Panc1 (cell line): ENCODE measurements around the gene GRID1. TPM values are rescaled to one million over a fixed set of nuclear protein-coding genes. Genes with fewer than 3 reads are reported as not detected.

Source experiments
- ATAC-seq: fragments of 200-7000 bp; cut with Tn5 transposase; 2 replicates; pipeline ENCODE4 v1.9.1; 2020; ENCODE audit warnings: mild to moderate bottlenecking, moderate library complexity
- BruUV-seq: library from RNA; stranded (reverse); fragments of 400-500 nt; replicated peaks from 2 replicates; lab custom pipeline; 2021; lab: Mats Ljungman, UMichigan
- CTCF ChIA-PET: fragments of 300-600 bp; sonication (Branson Sonifier 250); formaldehyde crosslinking; loops from one replicate; lab custom pipeline; 2022; ENCODE audit warnings: antibody characterized with exemption; lab: Charles Lee
- POLR2A ChIA-PET: fragments of 300-600 bp; sonication (Branson Sonifier 250); formaldehyde crosslinking; loops from one replicate; lab custom pipeline; 2022; ENCODE audit warnings: antibody characterized with exemption; lab: Charles Lee
- DNase-seq: peaks from one replicate; pipeline ENCODE4 v3.0.0-alpha.2; 2010; ENCODE audit warnings: low read depth, low spot score
- H3K27ac ChIP-seq: 2 replicates; pipeline ENCODE4 v1.5.1; 2011; ENCODE audit warnings: mild to moderate bottlenecking, low read length, inconsistent platforms
- H3K27me3 ChIP-seq: fragments of 200-500 bp; sonication (Bioruptor generic); 2 replicates; pipeline ENCODE4 v1.6.0; 2014; ENCODE audit warnings: low read length, inconsistent platforms; ENCODE audit not compliant: control insufficient read depth, insufficient read depth
- H3K36me3 ChIP-seq: fragments of 200-500 bp; sonication (Bioruptor generic); 2 replicates; pipeline ENCODE4 v1.5.1; 2014; ENCODE audit warnings: inconsistent platforms, mild to moderate bottlenecking, low read length, moderate library complexity; ENCODE audit not compliant: control insufficient read depth, insufficient read depth
- H3K4me1 ChIP-seq: 2 replicates; pipeline ENCODE4 v1.5.1; 2011; ENCODE audit warnings: inconsistent platforms, mild to moderate bottlenecking, low read length, moderate library complexity; ENCODE audit not compliant: control insufficient read depth, insufficient read depth
- H3K4me3 ChIP-seq, 2 experiments: 2 replicates each; pipeline ENCODE4 v1.5.1; 2011 to 2012; ENCODE audit warnings: low read depth in 2 of 2, low read length in 2 of 2, mild to moderate bottlenecking in 2 of 2, inconsistent platforms in 1 of 2, moderate library complexity in 1 of 2
- H3K9me3 ChIP-seq: fragments of 200-500 bp; sonication (Bioruptor generic); 2 replicates; pipeline ENCODE4 v1.5.1; 2014; ENCODE audit warnings: low read depth, mild to moderate bottlenecking, inconsistent platforms, low read length, moderate library complexity; ENCODE audit not compliant: control insufficient read depth, insufficient read depth
- CTCF ChIP-seq: fragments of 450-650 bp; IDR thresholded peaks from 2 replicates; pipeline ENCODE4 v1.5.1; 2017; ENCODE audit warnings: mild to moderate bottlenecking
- POLR2AphosphoS5 ChIP-seq: IDR thresholded peaks from 2 replicates; pipeline ENCODE4 v1.6.1; 2012; ENCODE audit warnings: mild to moderate bottlenecking, low read depth, low read length, moderate library complexity
- REST ChIP-seq, 2 experiments: IDR thresholded peaks; 2 replicates each; pipeline ENCODE4 v1.6.1; 2011 to 2012; ENCODE audit warnings: low read depth in 2 of 2, control low read depth in 1 of 2, low read length in 1 of 2, mild to moderate bottlenecking in 1 of 2, moderate library complexity in 1 of 2; ENCODE audit not compliant: insufficient read depth in 1 of 2
- SIN3A ChIP-seq: IDR thresholded peaks from 2 replicates; pipeline ENCODE4 v1.6.1; 2012; ENCODE audit warnings: low read depth, mild to moderate bottlenecking, low read length, moderate library complexity, borderline replicate concordance; ENCODE audit not compliant: insufficient read depth
- TCF7L2 ChIP-seq: IDR thresholded peaks from 2 replicates; pipeline ENCODE4 v1.6.1; 2011; ENCODE audit warnings: mild to moderate bottlenecking, low read depth, low read length, inconsistent platforms
- in situ Hi-C: cut with HindIII; loops from 2 replicates; pipeline ENCODE4 v1.10.0; 2016; ENCODE audit warnings: low sequenced_read_pairs, low pct_unique_long_range_greater_than_20kb
- intact Hi-C: fragments of 100-400 bp; cut with micrococcal nuclease; formaldehyde crosslinking; loops from one replicate; pipeline ENCODE4 v1.10.0; 2022; ENCODE audit not compliant: unreplicated experiment
- total RNA-seq: library from RNA; stranded (reverse); gene quantifications from one replicate; pipeline ENCODE4 v1.2.1, GENCODE V29; 2021; ENCODE audit not compliant: unreplicated experiment

Gene GRID1
- total RNA-seq, 1 experiment from 2014 or later, result 2.3 TPM

DNA sequence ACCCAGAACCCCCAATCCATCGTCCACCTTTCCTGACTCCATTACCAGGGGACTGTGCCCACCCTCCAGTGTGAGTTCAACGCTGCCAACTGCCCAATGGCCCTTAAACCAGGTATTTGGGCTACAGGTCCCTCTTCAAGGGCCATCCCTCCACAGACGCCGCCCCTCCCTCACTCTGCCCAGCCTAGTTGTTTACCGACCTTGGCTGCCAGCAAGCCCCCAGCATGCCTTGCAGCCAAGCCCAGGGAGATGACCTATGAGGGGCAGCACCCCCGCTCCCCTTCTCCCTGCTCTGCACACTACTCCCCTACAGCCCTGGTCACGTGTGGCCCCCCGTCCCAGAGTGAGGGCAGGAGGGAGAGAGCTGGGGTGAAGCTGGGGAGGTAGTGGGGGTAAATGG is 147.3 kb downstream of the GRID1 start:
- ATAC-seq, result no peak
- intact Hi-C loops, result no loop called here
- H3K9me3 ChIP-seq, result no peaks in the 10 kb centered on the region
- no TSS peak for BruUV-seq
- ChIA-PET POLR2A (no interaction called here), CTCF (no interaction called here)
- in situ Hi-C loops, result no loop called here
- no peaks in the 10 kb centered on the region for H3K36me3 ChIP-seq
- no peaks in the 10 kb centered on the region for H3K4me1 ChIP-seq
- no peak for DNase-seq
- no peaks in the 10 kb centered on the region for H3K27me3 ChIP-seq
- no peak overlapping the region for H3K4me3 ChIP-seq
- no peak overlapping the region for H3K27ac ChIP-seq
- no peak for TF ChIP-seq SIN3A
- no peak for TF ChIP-seq TCF7L2
- no peak for TF ChIP-seq REST (IDR thresholded peaks at IDR 0.05; ENCODE audit: insufficient read depth in 1 of 2, low read depth in 2 of 2, low read length in 1 of 2)
- no peak for TF ChIP-seq CTCF
- TF ChIP-seq POLR2AphosphoS5, result no peak

DNA sequence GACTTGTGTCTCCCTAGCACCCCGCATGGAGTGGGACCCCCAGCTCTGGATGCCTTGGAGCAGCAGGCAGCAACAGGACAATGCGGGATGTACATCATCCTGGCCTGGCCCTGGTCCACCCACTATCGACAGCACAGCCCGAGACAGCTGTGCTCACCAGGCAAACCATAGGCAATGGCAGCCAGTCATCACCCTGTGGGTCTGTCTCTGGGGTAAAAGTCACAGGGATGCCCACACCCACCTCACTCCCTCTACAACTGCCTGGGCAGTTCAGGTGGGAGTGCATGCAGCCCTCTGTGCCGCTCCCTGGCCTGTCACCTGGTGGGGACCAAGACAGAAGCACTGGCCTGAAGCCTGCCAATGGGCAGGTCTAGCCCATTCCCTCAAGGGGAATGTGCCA is 147.8 kb downstream of the GRID1 start:
- no peaks in the 10 kb centered on the region for H3K4me1 ChIP-seq
- TF ChIP-seq TCF7L2 (no peak), SIN3A (no peak), POLR2AphosphoS5 (no peak), REST (IDR thresholded peaks at IDR 0.05; ENCODE audit: insufficient read depth in 1 of 2, low read depth in 2 of 2, low read length in 1 of 2) (no peak), CTCF (no peak)
- no peak overlapping the region for H3K27ac ChIP-seq
- ChIA-PET CTCF (no interaction called here), POLR2A (no interaction called here)
- DNase-seq (no peak), ATAC-seq (no peak)
- H3K9me3 ChIP-seq, result no peaks in the 10 kb centered on the region
- no peaks in the 10 kb centered on the region for H3K36me3 ChIP-seq
- no TSS peak for BruUV-seq
- H3K4me3 ChIP-seq, result no peak overlapping the region
- intact Hi-C loops (no loop called here), in situ Hi-C loops (no loop called here)
- no peaks in the 10 kb centered on the region for H3K27me3 ChIP-seq
